KMS-11 (cell line): ENCODE measurements around the gene LHFPL6.

Source experiments
- H2AFZ ChIP-seq: fragments of 200-600 bp; sonication (generic); 2 replicates; pipeline ENCODE4 v1.6.1; 2016; ENCODE audit warnings: antibody characterized with exemption, mixed run types, low read depth
- H3K27ac ChIP-seq: fragments of 200-600 bp; sonication (generic); 2 replicates; pipeline ENCODE4 v1.6.1; 2016; ENCODE audit warnings: mild to moderate bottlenecking, mixed run types
- H3K27me3 ChIP-seq: fragments of 200-600 bp; sonication (generic); 2 replicates; pipeline ENCODE4 v1.6.1; 2017; ENCODE audit warnings: mild to moderate bottlenecking, low read depth, mixed run types, moderate library complexity; ENCODE audit not compliant: insufficient read depth
- H3K36me3 ChIP-seq: fragments of 200-600 bp; sonication (generic); 2 replicates; pipeline ENCODE4 v1.6.1; 2017; ENCODE audit warnings: mild to moderate bottlenecking, mixed run types; ENCODE audit not compliant: insufficient read depth
- H3K4me1 ChIP-seq: fragments of 200-600 bp; sonication (generic); 2 replicates; pipeline ENCODE4 v1.6.1; 2016; ENCODE audit warnings: mild to moderate bottlenecking, low read depth, mixed run types; ENCODE audit not compliant: poor library complexity, severe bottlenecking
- H3K4me2 ChIP-seq: fragments of 200-600 bp; sonication (generic); 2 replicates; pipeline ENCODE4 v1.7.0; 2016; ENCODE audit warnings: mild to moderate bottlenecking, mixed run types
- H3K4me3 ChIP-seq: fragments of 200-600 bp; sonication (generic); IDR thresholded peaks from 2 replicates; pipeline ENCODE4 v1.6.1; 2017; ENCODE audit warnings: low read depth, low read length, mixed read lengths; ENCODE audit not compliant: insufficient read depth
- H3K79me2 ChIP-seq: fragments of 200-600 bp; sonication (generic); 2 replicates; pipeline ENCODE4 v1.6.1; 2016; ENCODE audit warnings: low read depth, mixed run types; ENCODE audit not compliant: insufficient read depth
- H3K9ac ChIP-seq: fragments of 200-600 bp; sonication (generic); 2 replicates; pipeline ENCODE4 v1.6.1; 2016; ENCODE audit warnings: mild to moderate bottlenecking, mixed run types
- H4K20me1 ChIP-seq: fragments of 200-600 bp; sonication (generic); 2 replicates; pipeline ENCODE4 v1.6.1; 2016; ENCODE audit warnings: mild to moderate bottlenecking, mixed run types; ENCODE audit not compliant: insufficient read depth
- TF ChIP-seq, protein P1 (sequence below): fragments of 200-600 bp; sonication (generic); conservative IDR thresholded peaks from 2 replicates; pipeline ENCODE4 v1.6.1; 2017; ENCODE audit warnings: low read depth, mild to moderate bottlenecking, antibody characterized with exemption, low read length, moderate library complexity, mixed read lengths

The LHFPL6 gene

DNA sequence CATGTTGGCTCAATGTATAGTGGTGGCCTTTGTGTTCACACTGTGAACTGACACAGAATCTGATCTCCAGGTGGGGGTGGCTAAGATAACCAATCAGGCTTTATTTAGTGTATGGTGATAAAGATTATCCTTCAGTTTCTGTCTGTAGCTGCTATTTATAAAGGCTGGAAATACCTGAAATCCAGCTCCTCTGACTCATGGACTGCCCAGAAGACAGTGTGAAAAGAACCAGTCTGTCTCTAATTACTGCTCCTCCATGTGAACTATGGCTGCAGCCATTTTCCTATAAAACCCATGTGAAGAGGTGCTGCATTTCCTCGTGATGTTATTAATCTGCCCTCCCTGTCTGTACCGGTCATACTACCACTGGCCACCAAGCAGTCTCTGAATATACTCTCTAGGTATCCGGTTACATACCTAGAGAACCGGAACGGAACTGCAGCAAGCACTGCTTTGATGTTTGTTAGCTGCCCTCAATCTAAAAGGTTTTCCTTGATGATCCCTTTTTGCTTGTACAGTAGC, 238.0 kb downstream of the LHFPL6 start:
- H3K9ac ChIP-seq: no peak overlapping the region
- H3K27me3 ChIP-seq: no peaks in the 10 kb centered on the region
- no peaks in the 10 kb centered on the region for H3K79me2 ChIP-seq
- H3K4me3 ChIP-seq: no peak overlapping the region
- H3K36me3 ChIP-seq: no peaks in the 10 kb centered on the region
- H2AFZ ChIP-seq: no peak overlapping the region
- H3K4me1 ChIP-seq: no peaks in the 10 kb centered on the region
- H3K4me2 ChIP-seq: no peak overlapping the region
- H3K27ac ChIP-seq: no peak overlapping the region
- H4K20me1 ChIP-seq: no peaks in the 10 kb centered on the region
- TF ChIP-seq, protein P1, sequence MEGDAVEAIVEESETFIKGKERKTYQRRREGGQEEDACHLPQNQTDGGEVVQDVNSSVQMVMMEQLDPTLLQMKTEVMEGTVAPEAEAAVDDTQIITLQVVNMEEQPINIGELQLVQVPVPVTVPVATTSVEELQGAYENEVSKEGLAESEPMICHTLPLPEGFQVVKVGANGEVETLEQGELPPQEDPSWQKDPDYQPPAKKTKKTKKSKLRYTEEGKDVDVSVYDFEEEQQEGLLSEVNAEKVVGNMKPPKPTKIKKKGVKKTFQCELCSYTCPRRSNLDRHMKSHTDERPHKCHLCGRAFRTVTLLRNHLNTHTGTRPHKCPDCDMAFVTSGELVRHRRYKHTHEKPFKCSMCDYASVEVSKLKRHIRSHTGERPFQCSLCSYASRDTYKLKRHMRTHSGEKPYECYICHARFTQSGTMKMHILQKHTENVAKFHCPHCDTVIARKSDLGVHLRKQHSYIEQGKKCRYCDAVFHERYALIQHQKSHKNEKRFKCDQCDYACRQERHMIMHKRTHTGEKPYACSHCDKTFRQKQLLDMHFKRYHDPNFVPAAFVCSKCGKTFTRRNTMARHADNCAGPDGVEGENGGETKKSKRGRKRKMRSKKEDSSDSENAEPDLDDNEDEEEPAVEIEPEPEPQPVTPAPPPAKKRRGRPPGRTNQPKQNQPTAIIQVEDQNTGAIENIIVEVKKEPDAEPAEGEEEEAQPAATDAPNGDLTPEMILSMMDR: no peak

GRCh38 chr13:39363382-39363772, 239.6 kb downstream of the LHFPL6 start:
- Histone ChIP-seq H3K4me3 (no peak overlapping the region), H3K4me2 (no peak overlapping the region), H3K36me3 (no peaks in the 10 kb centered on the region), H3K79me2 (no peaks in the 10 kb centered on the region), H3K9ac (no peak overlapping the region), H3K4me1 (no peaks in the 10 kb centered on the region), H4K20me1 (no peaks in the 10 kb centered on the region), H2AFZ (no peak overlapping the region), H3K27ac (no peak overlapping the region), H3K27me3 (no peaks in the 10 kb centered on the region)
- TF ChIP-seq, protein P1: no peak

DNA sequence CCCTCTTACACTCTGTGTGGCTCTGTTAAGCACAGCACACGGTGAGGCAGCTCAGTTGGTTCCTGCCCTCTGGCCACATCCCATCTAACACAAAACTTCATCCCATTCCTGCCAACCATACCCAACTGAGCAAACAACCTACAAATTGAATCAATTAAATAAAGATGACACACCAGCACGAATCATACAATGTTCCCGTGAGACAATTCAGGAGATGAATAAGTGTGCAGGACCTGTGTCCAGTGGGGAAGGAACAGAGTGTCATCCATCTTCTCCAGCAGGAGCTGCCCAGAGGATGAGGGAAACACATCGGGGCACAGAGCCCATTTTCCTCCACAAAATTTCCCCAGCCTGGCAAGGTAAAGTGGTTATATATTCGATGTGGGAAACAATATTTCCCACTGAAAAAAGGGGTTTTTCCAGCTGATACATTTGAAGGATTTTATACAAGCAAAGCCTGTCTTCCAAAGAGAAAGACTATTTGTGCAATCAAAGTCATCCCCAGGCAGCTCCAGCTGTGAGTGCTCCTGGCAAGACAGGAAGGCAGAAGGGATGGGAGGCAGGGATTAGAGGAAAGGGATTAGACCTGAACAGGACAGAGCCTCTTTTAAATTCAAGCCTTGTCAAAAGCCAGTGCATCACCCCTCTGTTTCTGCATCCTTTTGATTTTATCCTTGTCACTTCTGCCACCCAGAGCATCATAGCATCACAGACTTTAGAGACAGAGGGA, 240.2 kb downstream of the LHFPL6 start:
- Histone ChIP-seq H3K27me3 (no peaks in the 10 kb centered on the region), H3K4me2 (no peak overlapping the region), H3K36me3 (no peaks in the 10 kb centered on the region), H3K27ac (no peak overlapping the region), H3K79me2 (no peaks in the 10 kb centered on the region), H2AFZ (no peak overlapping the region), H3K4me1 (no peaks in the 10 kb centered on the region), H3K9ac (no peak overlapping the region), H3K4me3 (no peak overlapping the region), H4K20me1 (no peaks in the 10 kb centered on the region)
- TF ChIP-seq, protein P1: no peak

DNA sequence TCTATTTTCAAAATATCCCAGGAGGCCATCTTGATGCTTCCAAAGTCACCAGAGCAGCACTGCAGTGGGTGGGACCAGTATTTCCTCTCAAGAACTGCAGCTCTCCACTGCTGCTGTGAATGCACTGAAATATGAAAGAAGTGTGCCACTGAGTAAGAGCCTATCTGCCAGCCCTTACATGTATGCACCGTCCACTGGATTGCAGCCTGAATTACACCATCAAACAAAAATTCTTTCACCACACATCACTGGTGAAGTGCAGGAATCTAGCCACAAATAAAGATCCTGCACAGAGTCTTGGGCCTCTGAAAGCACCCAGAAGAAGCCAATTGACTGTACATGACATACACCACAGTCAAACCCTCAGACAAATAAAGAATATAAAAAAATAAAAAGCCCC, 249.0 kb downstream of the LHFPL6 start:
- H2AFZ ChIP-seq: no peak overlapping the region
- no peak overlapping the region for H3K9ac ChIP-seq
- no peaks in the 10 kb centered on the region for H3K4me1 ChIP-seq
- no peaks in the 10 kb centered on the region for H3K27me3 ChIP-seq
- no peak overlapping the region for H3K4me2 ChIP-seq
- H4K20me1 ChIP-seq: no peaks in the 10 kb centered on the region
- H3K79me2 ChIP-seq: no peaks in the 10 kb centered on the region
- TF ChIP-seq, protein P1: no peak
- no peak overlapping the region for H3K27ac ChIP-seq
- no peak overlapping the region for H3K4me3 ChIP-seq
- no peaks in the 10 kb centered on the region for H3K36me3 ChIP-seq
